SK-N-SH (cell line): ENCODE measurements around the gene MICU2. TPM values are rescaled to one million over a fixed set of nuclear protein-coding genes. Genes with fewer than 3 reads are reported as not detected.

Experiments
- CTCF ChIA-PET: fragments of 300-600, 350-600 bp; formaldehyde crosslinking; extraction: SDS; loops from one replicate; lab custom pipeline; 2021; lab: Yijun Ruan, JAX
- POLR2A ChIA-PET: fragments of 350-600 bp; sonication (Branson Sonifier 250); formaldehyde crosslinking; extraction: SDS; loops from one replicate; lab custom pipeline; 2020; ENCODE audit warnings: antibody characterized with exemption, inconsistent platforms; lab: Yijun Ruan, JAX
- DNase-seq: peaks from one replicate; pipeline ENCODE4 v3.0.0; 2012
- H2AFZ ChIP-seq: fragments of 200-600 bp; sonication (generic); 2 replicates; pipeline ENCODE4 v1.8.1; 2016; ENCODE audit warnings: antibody characterized with exemption, mild to moderate bottlenecking, low read depth
- H3F3A ChIP-seq: fragments of 200-600 bp; sonication (generic); replicated peaks from 2 replicates; pipeline ENCODE3; 2016; ENCODE audit warnings: antibody characterized with exemption, mild to moderate bottlenecking; ENCODE audit not compliant: insufficient read depth
- H3K27ac ChIP-seq, 2 experiments: fragments of 200-500 bp in 1 of 2; fragments of 200-600 bp in 1 of 2; sonication (Bioruptor generic) in 1 of 2; sonication (generic), shearing (Covaris generic) in 1 of 2; 2 replicates each; pipeline versions ENCODE4 v1.5.1 to v1.6.1; 2014 to 2016; ENCODE audit warnings: low read depth in 2 of 2, inconsistent platforms in 1 of 2, low read length in 1 of 2, mild to moderate bottlenecking in 1 of 2, mixed read lengths in 1 of 2
- H3K27me3 ChIP-seq: fragments of 200-600 bp; sonication (generic), shearing (Covaris generic); 2 replicates; pipeline ENCODE4 v1.6.1; 2016; ENCODE audit warnings: mixed run types; ENCODE audit not compliant: insufficient read depth
- H3K36me3 ChIP-seq, 2 experiments: fragments of 200-500 bp in 1 of 2; fragments of 200-600 bp in 1 of 2; sonication (Bioruptor generic) in 1 of 2; sonication (generic) in 1 of 2; replicated peaks in 1 of 2; 2 replicates each; pipeline versions ENCODE3 to v1.5.1; 2014 to 2016; ENCODE audit warnings: low read length in 1 of 2, mild to moderate bottlenecking in 1 of 2; ENCODE audit not compliant: insufficient read depth in 2 of 2, control insufficient read depth in 1 of 2
- H3K4me1 ChIP-seq, 2 experiments: fragments of 200-500 bp in 1 of 2; fragments of 200-600 bp in 1 of 2; sonication (Bioruptor generic) in 1 of 2; sonication (generic), shearing (Covaris generic) in 1 of 2; 2 replicates each; pipeline versions ENCODE4 v1.5.1 to v1.6.1; 2014 to 2016; ENCODE audit warnings: low read depth in 1 of 2, low read length in 1 of 2, mixed run types in 1 of 2; ENCODE audit not compliant: insufficient read depth in 2 of 2, control insufficient read depth in 1 of 2
- H3K4me2 ChIP-seq: fragments of 200-600 bp; sonication (generic), shearing (Covaris generic); 2 replicates; pipeline ENCODE4 v1.6.1; 2017; ENCODE audit warnings: mixed run types
- H3K4me3 ChIP-seq, 2 experiments: fragments of 200-500 bp in 1 of 2; fragments of 200-600 bp in 1 of 2; sonication (Bioruptor generic) in 1 of 2; sonication (generic), shearing (Covaris generic) in 1 of 2; 2 replicates each; pipeline versions ENCODE4 v1.5.1 to v1.8.1; 2014 to 2016; ENCODE audit warnings: low read depth in 2 of 2, inconsistent platforms in 1 of 2, low read length in 1 of 2, mild to moderate bottlenecking in 1 of 2, mixed read lengths in 1 of 2, moderate library complexity in 1 of 2
- H3K79me2 ChIP-seq: fragments of 200-600 bp; sonication (generic); 2 replicates; pipeline ENCODE4 v1.8.1; 2017; ENCODE audit warnings: mild to moderate bottlenecking; ENCODE audit not compliant: insufficient read depth
- H3K9ac ChIP-seq: fragments of 200-600 bp; sonication (generic); 2 replicates; pipeline ENCODE4 v1.6.1; 2017; ENCODE audit warnings: mixed run types
- H3K9me2 ChIP-seq: fragments of 200-600 bp; sonication (generic); 2 replicates; pipeline ENCODE4 v1.6.1; 2017; ENCODE audit warnings: mixed run types
- H3K9me3 ChIP-seq: fragments of 200-600 bp; sonication (generic); 2 replicates; pipeline ENCODE4 v1.6.1; 2017; ENCODE audit warnings: mixed run types, mild to moderate bottlenecking, moderate library complexity
- H4K20me1 ChIP-seq: fragments of 200-600 bp; sonication (generic); 2 replicates; pipeline ENCODE4 v1.6.1; 2017; ENCODE audit warnings: mild to moderate bottlenecking, mixed run types; ENCODE audit not compliant: insufficient read depth
- ELF1 ChIP-seq: IDR thresholded peaks from 2 replicates; pipeline ENCODE4 v1.4.0; 2012
- EZH2phosphoT487 ChIP-seq: fragments of 200-600 bp; sonication (generic); IDR thresholded peaks from 2 replicates; pipeline ENCODE4 v1.6.1; 2017; ENCODE audit warnings: low read depth, mixed run types, mild to moderate bottlenecking, antibody characterized with exemption, moderate library complexity, borderline replicate concordance
- FOSL2 ChIP-seq: IDR thresholded peaks from 2 replicates; pipeline ENCODE4 v1.4.0; 2012; ENCODE audit warnings: low read depth, mild to moderate bottlenecking, moderate library complexity, borderline replicate concordance
- GATA2 ChIP-seq: sonication (generic); formaldehyde crosslinking; IDR thresholded peaks from 2 replicates; pipeline ENCODE4 v1.5.0; 2020; ENCODE audit warnings: mild to moderate bottlenecking, missing genetic modification reagents
- MEF2A ChIP-seq: IDR thresholded peaks from 2 replicates; pipeline ENCODE4 v1.4.0; 2012; ENCODE audit warnings: low read depth, borderline replicate concordance
- NRF1 ChIP-seq: IDR thresholded peaks from 2 replicates; pipeline ENCODE4 v1.6.1; 2012; ENCODE audit warnings: low read depth, mild to moderate bottlenecking, low read length
- RAD21 ChIP-seq: IDR thresholded peaks from 2 replicates; pipeline ENCODE4 v1.6.1; 2012; ENCODE audit warnings: mild to moderate bottlenecking, low read length
- RCOR1 ChIP-seq: fragments of 150-350 bp; IDR thresholded peaks from 2 replicates; pipeline ENCODE4 v1.6.1; 2017; ENCODE audit warnings: antibody characterized with exemption, low read length
- RFX5 ChIP-seq: IDR thresholded peaks from 2 replicates; pipeline ENCODE4 v1.6.1; 2012; ENCODE audit warnings: mild to moderate bottlenecking, improper control_type of control experiment, low read length
- RXRA ChIP-seq: IDR thresholded peaks from 2 replicates; pipeline ENCODE4 v1.4.0; 2012; ENCODE audit warnings: low read depth, mild to moderate bottlenecking, borderline replicate concordance
- SMC3 ChIP-seq: IDR thresholded peaks from 2 replicates; pipeline ENCODE4 v1.6.1; 2012; ENCODE audit warnings: low read depth, low read length, improper control_type of control experiment
- TCF12 ChIP-seq: IDR thresholded peaks from 2 replicates; pipeline ENCODE4 v1.4.0; 2012
- WGBS: methylation state at CpG from one replicate; pipeline ENCODE4 v1.1.6; 2017; ENCODE audit warnings: low lambda C conversion rate; 5-methylcytosine and 5-hydroxymethylcytosine counted together
- polyA plus RNA-seq, 3 experiments: library from polyadenylated mRNA; depleted of rRNA; stranded (reverse); fragments of >200 nt; gene quantifications; 2 replicates each; pipeline ENCODE4 v1.2.3, GENCODE V29; 2012
- TF ChIP-seq, protein P1 (sequence below): fragments of 150-350 bp; IDR thresholded peaks from 2 replicates; pipeline ENCODE4 v1.6.1; 2016; ENCODE audit warnings: mild to moderate bottlenecking, low read depth, low read length
- TF ChIP-seq, protein P2 (sequence below): fragments of 150-350 bp; IDR thresholded peaks from 2 replicates; pipeline ENCODE4 v1.6.1; 2017; ENCODE audit warnings: antibody characterized with exemption, low read length, low read depth, borderline replicate concordance
- TF ChIP-seq, protein P3 (sequence below): IDR thresholded peaks from 2 replicates; pipeline ENCODE4 v1.4.0; 2012; ENCODE audit warnings: low read depth, borderline replicate concordance
- TF ChIP-seq, protein P4 (sequence below): IDR thresholded peaks from 2 replicates; pipeline ENCODE4 v1.6.1; 2012; ENCODE audit warnings: mild to moderate bottlenecking, low read depth, low read length, moderate library complexity
- TF ChIP-seq, protein P5 (sequence below): IDR thresholded peaks from 2 replicates; pipeline ENCODE4; 2012

Gene MICU2
- polyA plus RNA-seq, 1 of the 3 experiments (the other 2 are of a cell fraction), result 46.4 TPM

DNA sequence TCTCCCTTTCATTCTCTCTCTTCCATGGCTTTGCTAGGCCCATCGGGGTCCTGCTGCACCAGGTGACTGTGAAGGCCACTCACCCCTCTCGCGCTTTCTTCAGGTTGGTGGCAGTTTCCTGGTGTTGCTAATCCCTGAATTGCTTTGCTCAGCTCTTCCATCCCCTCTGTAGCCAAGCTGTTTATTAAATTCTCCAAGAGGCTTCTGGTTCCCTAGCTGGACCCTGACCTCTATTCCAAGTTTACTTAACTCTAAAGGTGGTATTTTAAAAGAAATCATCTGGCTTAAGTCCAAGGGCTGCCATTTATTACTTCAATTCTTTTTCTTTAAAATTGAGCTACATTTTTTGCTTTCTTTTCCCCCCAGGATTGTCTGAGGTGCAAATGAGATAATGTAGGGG is 32.7 kb upstream of the MICU2 start:
- Histone ChIP-seq H2AFZ (no peak overlapping the region), H3K4me2 (no peak overlapping the region), H3F3A (no peaks in the 10 kb centered on the region), H4K20me1 (no peaks in the 10 kb centered on the region), H3K9ac (no peak overlapping the region), H3K4me3 (no peak overlapping the region), H3K27me3 (peaks cover 25% of the 10 kb centered on the region), H3K4me1 (peaks cover 0 to 7% of the 10 kb centered on the region in 2 experiments; a peak in 1 of 4 replicates), H3K9me2 (no peaks in the 10 kb centered on the region), H3K27ac (no peak overlapping the region), H3K36me3 (no peaks in the 10 kb centered on the region), H3K9me3 (no peaks in the 10 kb centered on the region), H3K79me2 (no peaks in the 10 kb centered on the region)
- ChIA-PET CTCF (interaction anchor here (0.9 to 3.8 kb wide), 3 partner anchors 10 to 32 kb away, joined by 3 to 25 read pairs (median 12); partner anchors contain the start of gene MICU2), POLR2A (no interaction called here)
- TF ChIP-seq, protein P1, sequence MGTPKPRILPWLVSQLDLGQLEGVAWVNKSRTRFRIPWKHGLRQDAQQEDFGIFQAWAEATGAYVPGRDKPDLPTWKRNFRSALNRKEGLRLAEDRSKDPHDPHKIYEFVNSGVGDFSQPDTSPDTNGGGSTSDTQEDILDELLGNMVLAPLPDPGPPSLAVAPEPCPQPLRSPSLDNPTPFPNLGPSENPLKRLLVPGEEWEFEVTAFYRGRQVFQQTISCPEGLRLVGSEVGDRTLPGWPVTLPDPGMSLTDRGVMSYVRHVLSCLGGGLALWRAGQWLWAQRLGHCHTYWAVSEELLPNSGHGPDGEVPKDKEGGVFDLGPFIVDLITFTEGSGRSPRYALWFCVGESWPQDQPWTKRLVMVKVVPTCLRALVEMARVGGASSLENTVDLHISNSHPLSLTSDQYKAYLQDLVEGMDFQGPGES, result no peak
- TF ChIP-seq SMC3 (no peak), RCOR1 (no peak), MEF2A (no peak), FOSL2 (no peak), RAD21 (no peak), RXRA (no peak), NRF1 (no peak), GATA2 (CRISPR knock-in tag) (no peak), TCF12 (no peak)
- TF ChIP-seq, protein P2, sequence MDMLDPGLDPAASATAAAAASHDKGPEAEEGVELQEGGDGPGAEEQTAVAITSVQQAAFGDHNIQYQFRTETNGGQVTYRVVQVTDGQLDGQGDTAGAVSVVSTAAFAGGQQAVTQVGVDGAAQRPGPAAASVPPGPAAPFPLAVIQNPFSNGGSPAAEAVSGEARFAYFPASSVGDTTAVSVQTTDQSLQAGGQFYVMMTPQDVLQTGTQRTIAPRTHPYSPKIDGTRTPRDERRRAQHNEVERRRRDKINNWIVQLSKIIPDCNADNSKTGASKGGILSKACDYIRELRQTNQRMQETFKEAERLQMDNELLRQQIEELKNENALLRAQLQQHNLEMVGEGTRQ, result no peak
- TF ChIP-seq, protein P3, sequence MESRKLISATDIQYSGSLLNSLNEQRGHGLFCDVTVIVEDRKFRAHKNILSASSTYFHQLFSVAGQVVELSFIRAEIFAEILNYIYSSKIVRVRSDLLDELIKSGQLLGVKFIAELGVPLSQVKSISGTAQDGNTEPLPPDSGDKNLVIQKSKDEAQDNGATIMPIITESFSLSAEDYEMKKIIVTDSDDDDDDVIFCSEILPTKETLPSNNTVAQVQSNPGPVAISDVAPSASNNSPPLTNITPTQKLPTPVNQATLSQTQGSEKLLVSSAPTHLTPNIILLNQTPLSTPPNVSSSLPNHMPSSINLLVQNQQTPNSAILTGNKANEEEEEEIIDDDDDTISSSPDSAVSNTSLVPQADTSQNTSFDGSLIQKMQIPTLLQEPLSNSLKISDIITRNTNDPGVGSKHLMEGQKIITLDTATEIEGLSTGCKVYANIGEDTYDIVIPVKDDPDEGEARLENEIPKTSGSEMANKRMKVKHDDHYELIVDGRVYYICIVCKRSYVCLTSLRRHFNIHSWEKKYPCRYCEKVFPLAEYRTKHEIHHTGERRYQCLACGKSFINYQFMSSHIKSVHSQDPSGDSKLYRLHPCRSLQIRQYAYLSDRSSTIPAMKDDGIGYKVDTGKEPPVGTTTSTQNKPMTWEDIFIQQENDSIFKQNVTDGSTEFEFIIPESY, result no peak
- no peak for DNase-seq
- WGBS, result 49% methylated on average over 3 of the region's 3 CpGs

DNA sequence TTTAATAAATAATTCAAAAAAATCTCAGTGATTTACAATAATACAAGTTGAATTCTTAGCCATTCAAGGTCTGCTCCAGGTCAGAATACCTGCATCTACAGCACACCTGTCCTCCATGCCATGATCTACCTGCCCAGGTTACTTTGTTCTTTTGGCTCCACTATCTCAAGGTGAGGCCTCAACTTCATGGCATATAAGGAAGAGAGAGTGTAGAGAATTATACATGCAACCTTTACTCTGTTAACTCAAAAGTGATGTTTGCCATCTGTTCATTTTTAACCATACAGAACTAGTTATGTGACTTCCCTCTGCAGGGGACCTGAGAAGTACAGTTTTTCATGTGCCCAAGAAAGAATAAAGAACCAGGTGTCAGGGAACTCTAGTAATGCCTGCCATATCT is 28.2 kb upstream of the MICU2 start:
- ChIA-PET CTCF (no interaction called here), POLR2A (no interaction called here)
- Histone ChIP-seq H3K27me3 (peaks cover 18% of the 10 kb centered on the region), H4K20me1 (no peaks in the 10 kb centered on the region), H3F3A (no peaks in the 10 kb centered on the region), H3K4me2 (no peak overlapping the region), H3K9me2 (no peaks in the 10 kb centered on the region), H3K4me1 (peaks cover 0 to 3% of the 10 kb centered on the region in 2 experiments; a peak in 1 of 4 replicates), H2AFZ (no peak overlapping the region), H3K27ac (no peak overlapping the region), H3K9me3 (no peaks in the 10 kb centered on the region), H3K36me3 (no peaks in the 10 kb centered on the region), H3K9ac (no peak overlapping the region), H3K4me3 (no peak overlapping the region), H3K79me2 (no peaks in the 10 kb centered on the region)
- no peak for DNase-seq
- TF ChIP-seq RFX5 (no peak), ELF1 (no peak), EZH2phosphoT487 (no peak)
- TF ChIP-seq, protein P4, sequence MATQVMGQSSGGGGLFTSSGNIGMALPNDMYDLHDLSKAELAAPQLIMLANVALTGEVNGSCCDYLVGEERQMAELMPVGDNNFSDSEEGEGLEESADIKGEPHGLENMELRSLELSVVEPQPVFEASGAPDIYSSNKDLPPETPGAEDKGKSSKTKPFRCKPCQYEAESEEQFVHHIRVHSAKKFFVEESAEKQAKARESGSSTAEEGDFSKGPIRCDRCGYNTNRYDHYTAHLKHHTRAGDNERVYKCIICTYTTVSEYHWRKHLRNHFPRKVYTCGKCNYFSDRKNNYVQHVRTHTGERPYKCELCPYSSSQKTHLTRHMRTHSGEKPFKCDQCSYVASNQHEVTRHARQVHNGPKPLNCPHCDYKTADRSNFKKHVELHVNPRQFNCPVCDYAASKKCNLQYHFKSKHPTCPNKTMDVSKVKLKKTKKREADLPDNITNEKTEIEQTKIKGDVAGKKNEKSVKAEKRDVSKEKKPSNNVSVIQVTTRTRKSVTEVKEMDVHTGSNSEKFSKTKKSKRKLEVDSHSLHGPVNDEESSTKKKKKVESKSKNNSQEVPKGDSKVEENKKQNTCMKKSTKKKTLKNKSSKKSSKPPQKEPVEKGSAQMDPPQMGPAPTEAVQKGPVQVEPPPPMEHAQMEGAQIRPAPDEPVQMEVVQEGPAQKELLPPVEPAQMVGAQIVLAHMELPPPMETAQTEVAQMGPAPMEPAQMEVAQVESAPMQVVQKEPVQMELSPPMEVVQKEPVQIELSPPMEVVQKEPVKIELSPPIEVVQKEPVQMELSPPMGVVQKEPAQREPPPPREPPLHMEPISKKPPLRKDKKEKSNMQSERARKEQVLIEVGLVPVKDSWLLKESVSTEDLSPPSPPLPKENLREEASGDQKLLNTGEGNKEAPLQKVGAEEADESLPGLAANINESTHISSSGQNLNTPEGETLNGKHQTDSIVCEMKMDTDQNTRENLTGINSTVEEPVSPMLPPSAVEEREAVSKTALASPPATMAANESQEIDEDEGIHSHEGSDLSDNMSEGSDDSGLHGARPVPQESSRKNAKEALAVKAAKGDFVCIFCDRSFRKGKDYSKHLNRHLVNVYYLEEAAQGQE, result no peak
- TF ChIP-seq, protein P5, sequence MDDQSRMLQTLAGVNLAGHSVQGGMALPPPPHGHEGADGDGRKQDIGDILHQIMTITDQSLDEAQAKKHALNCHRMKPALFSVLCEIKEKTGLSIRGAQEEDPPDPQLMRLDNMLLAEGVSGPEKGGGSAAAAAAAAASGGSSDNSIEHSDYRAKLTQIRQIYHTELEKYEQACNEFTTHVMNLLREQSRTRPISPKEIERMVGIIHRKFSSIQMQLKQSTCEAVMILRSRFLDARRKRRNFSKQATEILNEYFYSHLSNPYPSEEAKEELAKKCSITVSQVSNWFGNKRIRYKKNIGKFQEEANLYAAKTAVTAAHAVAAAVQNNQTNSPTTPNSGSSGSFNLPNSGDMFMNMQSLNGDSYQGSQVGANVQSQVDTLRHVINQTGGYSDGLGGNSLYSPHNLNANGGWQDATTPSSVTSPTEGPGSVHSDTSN, result no peak
